GM12873 (cell line): ENCODE data around the gene SCAMP1.
A peak's percentile ranks its signal among the peaks of the same experiment; 100 is the strongest.

Experiments used
- CTCF ChIP-seq: IDR thresholded peaks from 2 replicates; pipeline ENCODE4 v1.5.1; 2012; ENCODE audit warnings: low read depth, mild to moderate bottlenecking, moderate library complexity, low read length, control low read depth; ENCODE audit not compliant: insufficient read depth; ENCODE audit errors: missing control alignments

The SCAMP1 gene

GRCh38 chr5:78433972-78434371 is 73.6 kb downstream of the SCAMP1 start:
- no peak for TF ChIP-seq CTCF

- TF ChIP-seq CTCF, result no peak
These were observed 87.5 kb downstream of the SCAMP1 start for GRCh38 chr5:78447775-78448424.

- no peak for TF ChIP-seq CTCF
These were observed 88.7 kb downstream of the SCAMP1 start for GRCh38 chr5:78449103-78449502.

GRCh38 chr5:78458843-78459242 is 98.4 kb downstream of the SCAMP1 start:
- TF ChIP-seq CTCF, result no peak

GRCh38 chr5:78467140-78467539 is 106.7 kb downstream of the SCAMP1 start:
- no peak for TF ChIP-seq CTCF

- TF ChIP-seq CTCF, result peak; percentile 64
These were observed 107.4 kb downstream of the SCAMP1 start for GRCh38 chr5:78467752-78468357.

- no peak for TF ChIP-seq CTCF
These were observed 111.5 kb downstream of the SCAMP1 start for GRCh38 chr5:78471896-78472295.
